Tibial nerve (tissue), 4 donors: Measurements from ENCODE around the gene SOX18.

Experiments
- CTCF ChIP-seq, 5 experiments: fragments of 200-600 bp in 3 of 5; fragments of 450-650 bp in 2 of 5; sonication (generic) in 3 of 5; IDR thresholded peaks; one replicate each; pipeline ENCODE4 v1.5.1; 2016 to 2019; ENCODE audit warnings: antibody characterized with exemption in 5 of 5, mild to moderate bottlenecking in 3 of 5, moderate library complexity in 2 of 5
- EP300 ChIP-seq, 2 donors: sonication (generic); formaldehyde crosslinking; IDR thresholded peaks; one replicate each; pipeline ENCODE4 v1.6.1; 2017; ENCODE audit warnings: antibody characterized with exemption in 2 of 2, mild to moderate bottlenecking in 1 of 2
- POLR2A ChIP-seq, 2 donors: fragments of 450-650 bp; IDR thresholded peaks; one replicate each; pipeline ENCODE4 v1.6.1; 2017; ENCODE audit warnings: antibody characterized with exemption in 2 of 2, mild to moderate bottlenecking in 2 of 2, moderate library complexity in 2 of 2

GRCh38 chr20:64063389-64064144 lies 14.1 kb upstream of the SOX18 start:
- TF ChIP-seq EP300 (IDR thresholded peaks at IDR 0.05) (no peak), CTCF (IDR thresholded peaks at IDR 0.05) (no peak), POLR2A (IDR thresholded peaks at IDR 0.05) (no peak)
